ENCODE results near the gene PPP1R12C.
"Not testable (repeated sequence)": the region's sequence is repeated elsewhere in the genome, so short reads cannot be mapped to it uniquely, and the experiment has no call there.

PPP1R12C gene

GRCh38 chr19:55112246-55112776 is 5.1 kb downstream of the PPP1R12C start:
- DNase-seq (ENCODE audit: low read depth in 1 of 2, low spot score in 1 of 2), result no peak

GRCh38 chr19:55111238-55111831 is 6.1 kb downstream of the PPP1R12C start:
- DNase-seq (ENCODE audit: low read depth in 1 of 2, low spot score in 1 of 2), result no peak

- no peak for DNase-seq (ENCODE audit: low read depth in 1 of 2, low spot score in 1 of 2)
Observed at GRCh38 chr19:55109527-55110291, 7.7 kb downstream of the PPP1R12C start.

GRCh38 chr19:55107252-55107651 is 10.2 kb downstream of the PPP1R12C start:
- not testable (repeated sequence) for DNase-seq (ENCODE audit: low read depth in 1 of 2, low spot score in 1 of 2)

GRCh38 chr19:55106591-55106990 is 10.8 kb downstream of the PPP1R12C start:
- no peak for DNase-seq (ENCODE audit: low read depth in 1 of 2, low spot score in 1 of 2)

GRCh38 chr19:55105237-55105636 is 12.2 kb downstream of the PPP1R12C start:
- no peak for DNase-seq (ENCODE audit: low read depth in 1 of 2, low spot score in 1 of 2)

- no peak for DNase-seq (ENCODE audit: low read depth in 1 of 2, low spot score in 1 of 2)
Observed at GRCh38 chr19:55103190-55103589, 14.2 kb downstream of the PPP1R12C start.

GRCh38 chr19:55101261-55101660 is 16.2 kb downstream of the PPP1R12C start:
- no peak for DNase-seq (ENCODE audit: low read depth in 1 of 2, low spot score in 1 of 2)

- no peak for DNase-seq (ENCODE audit: low read depth in 1 of 2, low spot score in 1 of 2)
Observed at GRCh38 chr19:55099557-55100506, 17.6 kb downstream of the PPP1R12C start.

- DNase-seq (ENCODE audit: low read depth in 1 of 2, low spot score in 1 of 2), result no peak
Observed at GRCh38 chr19:55098716-55099556, 18.5 kb downstream of the PPP1R12C start.

GRCh38 chr19:55097864-55098715 is 19.3 kb downstream of the PPP1R12C start:
- DNase-seq (ENCODE audit: low read depth in 1 of 2, low spot score in 1 of 2), result no peak

GRCh38 chr19:55096061-55096701 is 21.3 kb downstream of the PPP1R12C start:
- DNase-seq (ENCODE audit: low read depth in 1 of 2, low spot score in 1 of 2), result no peak

- no peak for DNase-seq (ENCODE audit: low read depth in 1 of 2, low spot score in 1 of 2)
Observed at GRCh38 chr19:55095260-55096060, 22.0 kb downstream of the PPP1R12C start.

- DNase-seq (ENCODE audit: low read depth in 1 of 2, low spot score in 1 of 2), result no peak
Observed at GRCh38 chr19:55094456-55095259, 22.8 kb downstream of the PPP1R12C start.

- DNase-seq (ENCODE audit: low read depth in 1 of 2, low spot score in 1 of 2), result no peak
Observed at GRCh38 chr19:55092423-55093318, 24.8 kb downstream of the PPP1R12C start.

- no peak for DNase-seq (ENCODE audit: low read depth in 1 of 2, low spot score in 1 of 2)
Observed at GRCh38 chr19:55091955-55092354, 25.5 kb downstream of the PPP1R12C start.

Data from activated T-helper 1 cell treated with anti-CD3 and anti-CD28 coated beads, Interleukin-2, amount 50 U/mL, for 16 hours (primary cell).